Urinary bladder (tissue), 4 donors: ENCODE measurements around the gene PHRF1. TPM values are rescaled to one million over a fixed set of nuclear protein-coding genes. Genes with fewer than 3 reads are reported as not detected.

ENCODE experiments used
- DNase-seq: peaks from one replicate; pipeline ENCODE4 v3.0.0-alpha.2; 2015; ENCODE audit errors: extremely low spot score
- H3K27ac ChIP-seq: one replicate; pipeline ENCODE4 v1.5.1; 2013; ENCODE audit warnings: low read depth, mild to moderate bottlenecking, moderate library complexity
- H3K36me3 ChIP-seq: one replicate; pipeline ENCODE4 v1.6.1; 2013; ENCODE audit warnings: mild to moderate bottlenecking, moderate library complexity; ENCODE audit not compliant: insufficient read depth
- H3K4me1 ChIP-seq: one replicate; pipeline ENCODE4 v1.6.1; 2013; ENCODE audit warnings: mild to moderate bottlenecking, moderate library complexity; ENCODE audit not compliant: insufficient read depth
- H3K4me3 ChIP-seq: one replicate; pipeline ENCODE4 v1.5.1; 2013; ENCODE audit warnings: low read depth, low read length
- WGBS: extraction: QIAGEN DNeasy Blood & Tissue Kit; methylation state at CpG from one replicate; pipeline ENCODE4 v1.1.7; 2013; 5-methylcytosine and 5-hydroxymethylcytosine counted together
- polyA plus RNA-seq: library from polyadenylated mRNA; stranded (reverse); fragments of 200-250 nt; gene quantifications from one replicate; pipeline ENCODE4 v1.2.3, GENCODE V29; 2013
- total RNA-seq: library from RNA; depleted of rRNA; stranded (reverse); fragments of >200 nt; gene quantifications from one replicate; pipeline ENCODE4 v1.2.3, GENCODE V29; 2014
- donor health status: healthy with polysubstance abuse.
- donor health status: healthy.

PHRF1 gene
- total RNA-seq (16.5 TPM), polyA plus RNA-seq (21.1 TPM)

GRCh38 chr11:575996-576768 lies at the start of gene PHRF1:
TSS of gene PHRF1 (plus strand) at chr11:576470. CDS start at chr11:581513, 5,043 bp downstream.
- Histone ChIP-seq H3K4me3 (peak within 1 kb of the TSS; percentile 99), H3K4me1 (peaks cover 3% of the 10 kb centered on the region), H3K27ac (peak within 1 kb of the TSS; percentile 92), H3K36me3 (peaks cover 2% of the 10 kb centered on the region)
- 1% methylated on average over 98 of the region's 99 CpGs for WGBS
- DNase-seq, result peak; percentile 88

- no peak for DNase-seq
- WGBS, result 80% methylated on average over 30 of the region's 30 CpGs
- Histone ChIP-seq H3K36me3 (peaks cover 7% of the 10 kb centered on the region), H3K4me3 (no peak overlapping the region), H3K4me1 (no peaks in the 10 kb centered on the region), H3K27ac (no peak overlapping the region)
Observed at GRCh38 chr11:528166-528814, 48.0 kb upstream of the PHRF1 start.

DNA sequence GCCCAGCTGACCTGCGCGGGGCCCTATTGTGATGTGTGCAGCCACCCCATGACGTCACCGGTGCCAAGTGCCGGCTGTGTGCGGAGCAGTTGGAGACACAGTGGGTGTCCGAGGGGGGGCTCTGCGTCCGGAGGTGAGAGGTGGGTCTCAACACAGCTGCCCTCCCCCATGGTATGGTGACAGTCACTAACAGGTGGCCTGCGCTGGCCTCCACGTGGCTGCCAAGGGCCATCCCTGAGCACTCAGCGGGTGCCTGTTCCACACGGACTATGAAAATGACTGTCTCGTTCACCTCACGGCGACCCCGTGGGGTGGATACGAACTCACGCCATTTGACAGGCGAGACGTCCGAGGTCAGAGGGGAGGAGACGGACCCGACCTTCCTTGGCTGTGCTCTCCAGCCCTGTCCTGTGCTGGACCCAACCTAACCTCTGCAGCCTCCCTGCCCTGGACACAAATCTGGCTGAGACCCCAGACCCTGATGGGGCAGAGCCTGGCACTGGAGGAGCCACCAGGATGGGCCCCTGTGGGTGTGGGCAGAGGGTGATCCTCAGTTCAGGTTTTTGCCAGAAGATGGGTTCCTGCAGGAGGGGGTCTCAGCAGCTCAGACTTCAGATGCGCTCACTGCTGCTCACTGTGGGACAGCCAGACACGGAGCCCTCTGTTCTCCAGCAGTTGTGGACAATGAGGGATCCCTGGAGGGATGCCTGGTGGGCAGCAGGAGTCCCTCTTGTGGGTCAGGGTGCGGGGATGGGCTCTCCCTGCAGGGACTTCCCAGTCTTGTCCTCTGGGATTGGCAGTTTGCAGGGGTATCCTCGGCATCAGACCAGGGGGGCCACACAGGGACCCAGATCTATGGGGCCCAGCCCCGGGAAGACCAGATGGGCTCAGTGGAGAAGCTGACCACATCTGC lies 47.2 kb upstream of the PHRF1 start:
- Histone ChIP-seq H3K27ac (no peak overlapping the region), H3K4me3 (no peak overlapping the region), H3K4me1 (no peaks in the 10 kb centered on the region), H3K36me3 (peaks cover 7% of the 10 kb centered on the region)
- DNase-seq, result no peak
- WGBS, result 71% methylated on average over 29 of the region's 29 CpGs

- Histone ChIP-seq H3K36me3 (peaks cover 7% of the 10 kb centered on the region), H3K4me3 (no peak overlapping the region), H3K27ac (no peak overlapping the region), H3K4me1 (no peaks in the 10 kb centered on the region)
- no peak for DNase-seq
- WGBS, result 78% methylated on average over 18 of the region's 18 CpGs
Observed at GRCh38 chr11:529728-530411, 46.4 kb upstream of the PHRF1 start.

DNA sequence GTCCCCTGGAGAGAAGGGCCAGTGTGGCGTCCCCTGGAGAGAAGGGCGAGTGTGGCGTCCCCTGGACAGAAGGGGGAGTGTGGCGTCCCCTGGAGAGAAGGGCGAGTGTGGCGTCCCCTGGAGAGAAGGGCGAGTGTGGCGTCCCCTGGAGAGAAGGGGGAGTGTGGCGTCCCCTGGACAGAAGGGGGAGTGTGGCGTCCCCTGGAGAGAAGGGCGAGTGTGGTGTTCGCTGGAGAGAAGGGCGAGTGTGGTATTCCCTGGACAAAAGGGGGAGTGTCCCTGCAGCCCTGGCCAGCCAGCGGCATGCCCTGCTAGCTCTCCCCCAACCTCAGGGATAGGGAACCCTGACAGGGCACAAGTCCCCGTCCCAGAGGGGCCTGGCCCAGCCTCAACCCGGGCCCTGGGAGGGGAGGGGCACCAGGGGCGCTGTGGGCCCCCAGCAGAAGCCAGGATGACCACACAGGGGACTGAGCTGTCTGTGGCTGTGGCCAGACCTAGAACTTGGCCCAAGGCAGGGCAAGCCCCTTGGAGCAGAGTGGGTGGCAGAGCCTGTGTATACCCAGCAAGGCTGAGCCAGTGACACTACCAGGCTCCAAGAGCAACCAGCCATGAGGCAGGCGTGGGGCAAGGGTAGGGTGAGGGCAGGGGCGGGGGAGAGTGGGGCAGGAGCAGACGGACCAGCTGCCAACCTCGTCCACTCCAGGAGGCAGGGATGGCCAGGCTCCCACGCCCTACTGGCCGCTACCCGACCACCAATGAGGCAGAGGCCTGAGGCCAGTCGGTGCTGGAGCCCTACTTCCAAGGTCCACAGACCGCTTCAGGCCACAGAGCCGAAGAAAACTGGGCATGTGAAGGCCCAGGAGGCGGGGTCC lies 45.1 kb upstream of the PHRF1 start:
- DNase-seq, result no peak
- no peaks in the 10 kb centered on the region for H3K4me1 ChIP-seq
- 85% methylated on average over 28 of the region's 28 CpGs for WGBS
- H3K4me3 ChIP-seq, result no peak overlapping the region
- peaks cover 7% of the 10 kb centered on the region for H3K36me3 ChIP-seq
- no peak overlapping the region for H3K27ac ChIP-seq

DNA sequence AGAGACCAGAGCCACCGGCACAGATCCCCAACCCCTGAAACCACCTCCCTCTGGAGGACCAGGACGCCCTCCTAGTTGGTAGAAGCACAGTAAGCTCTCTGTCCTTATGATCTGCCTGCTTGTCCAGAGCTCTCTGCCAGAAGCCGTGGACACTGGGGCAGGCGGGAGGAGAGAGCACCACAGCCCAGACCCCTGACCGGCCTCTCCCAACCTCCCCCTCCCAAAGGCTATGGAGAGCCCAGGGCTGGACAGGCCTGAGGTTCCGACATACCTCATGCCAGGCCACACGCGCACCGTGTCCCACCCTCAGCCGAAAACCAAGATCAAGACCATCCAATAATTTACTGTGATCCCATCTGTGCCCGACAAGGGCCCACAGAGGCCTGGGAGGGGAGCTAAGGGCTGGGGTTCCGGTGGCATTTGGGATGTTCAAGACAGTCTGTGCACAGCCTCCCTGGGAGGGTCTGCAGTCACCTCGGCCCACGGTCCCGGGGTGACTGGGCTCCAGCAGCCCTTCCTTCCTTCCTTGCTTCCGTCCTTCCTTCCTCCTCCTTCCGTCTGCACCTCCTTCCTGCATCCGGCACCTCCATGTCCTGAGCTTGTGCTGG lies 44.2 kb upstream of the PHRF1 start:
- no peak overlapping the region for H3K4me3 ChIP-seq
- no peak overlapping the region for H3K27ac ChIP-seq
- no peaks in the 10 kb centered on the region for H3K4me1 ChIP-seq
- WGBS, result 90% methylated on average over 18 of the region's 18 CpGs
- peaks cover 7% of the 10 kb centered on the region for H3K36me3 ChIP-seq
- no peak for DNase-seq

DNA sequence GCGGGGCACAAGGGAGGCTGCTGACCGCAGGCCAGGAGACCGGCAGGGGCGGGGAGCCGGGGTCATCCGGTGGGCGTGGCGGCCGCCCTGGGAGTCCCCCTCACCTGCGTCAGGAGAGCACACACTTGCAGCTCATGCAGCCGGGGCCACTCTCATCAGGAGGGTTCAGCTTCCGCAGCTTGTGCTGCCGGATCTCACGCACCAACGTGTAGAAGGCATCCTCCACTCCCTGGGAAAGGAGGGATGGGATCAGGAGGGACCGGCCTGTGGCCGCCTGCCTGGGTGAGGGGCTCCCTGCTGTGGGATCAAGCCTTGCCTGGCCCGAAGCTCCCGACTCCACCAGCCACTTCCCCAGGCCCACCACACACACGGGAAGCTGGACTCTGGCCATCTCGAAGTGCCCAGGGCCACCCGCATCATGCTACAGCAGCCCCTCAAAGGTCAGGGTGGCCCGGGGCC lies 43.7 kb upstream of the PHRF1 start:
- DNase-seq, result no peak
- H3K27ac ChIP-seq, result no peak overlapping the region
- WGBS, result 87% methylated on average over 23 of the region's 23 CpGs

GRCh38 chr11:532986-533585 lies 43.2 kb upstream of the PHRF1 start:
- H3K4me3 ChIP-seq, result no peak overlapping the region
- peaks cover 7% of the 10 kb centered on the region for H3K36me3 ChIP-seq
- H3K4me1 ChIP-seq, result no peaks in the 10 kb centered on the region
- 92% methylated on average over 33 of the region's 33 CpGs for WGBS
- no peak for DNase-seq
- H3K27ac ChIP-seq, result no peak overlapping the region

More for the DNA sequence above, 43.7 kb upstream of the PHRF1 start:
- Histone ChIP-seq H3K4me1 (no peaks in the 10 kb centered on the region), H3K36me3 (peaks cover 7% of the 10 kb centered on the region), H3K4me3 (no peak overlapping the region)

- peaks cover 7% of the 10 kb centered on the region for H3K36me3 ChIP-seq
- no peak overlapping the region for H3K27ac ChIP-seq
- WGBS, result 94% methylated on average over 37 of the region's 37 CpGs
- no peaks in the 10 kb centered on the region for H3K4me1 ChIP-seq
- H3K4me3 ChIP-seq, result peak overlapping the region; percentile 86
- no peak for DNase-seq
Observed at GRCh38 chr11:533586-534395, 42.5 kb upstream of the PHRF1 start.

DNA sequence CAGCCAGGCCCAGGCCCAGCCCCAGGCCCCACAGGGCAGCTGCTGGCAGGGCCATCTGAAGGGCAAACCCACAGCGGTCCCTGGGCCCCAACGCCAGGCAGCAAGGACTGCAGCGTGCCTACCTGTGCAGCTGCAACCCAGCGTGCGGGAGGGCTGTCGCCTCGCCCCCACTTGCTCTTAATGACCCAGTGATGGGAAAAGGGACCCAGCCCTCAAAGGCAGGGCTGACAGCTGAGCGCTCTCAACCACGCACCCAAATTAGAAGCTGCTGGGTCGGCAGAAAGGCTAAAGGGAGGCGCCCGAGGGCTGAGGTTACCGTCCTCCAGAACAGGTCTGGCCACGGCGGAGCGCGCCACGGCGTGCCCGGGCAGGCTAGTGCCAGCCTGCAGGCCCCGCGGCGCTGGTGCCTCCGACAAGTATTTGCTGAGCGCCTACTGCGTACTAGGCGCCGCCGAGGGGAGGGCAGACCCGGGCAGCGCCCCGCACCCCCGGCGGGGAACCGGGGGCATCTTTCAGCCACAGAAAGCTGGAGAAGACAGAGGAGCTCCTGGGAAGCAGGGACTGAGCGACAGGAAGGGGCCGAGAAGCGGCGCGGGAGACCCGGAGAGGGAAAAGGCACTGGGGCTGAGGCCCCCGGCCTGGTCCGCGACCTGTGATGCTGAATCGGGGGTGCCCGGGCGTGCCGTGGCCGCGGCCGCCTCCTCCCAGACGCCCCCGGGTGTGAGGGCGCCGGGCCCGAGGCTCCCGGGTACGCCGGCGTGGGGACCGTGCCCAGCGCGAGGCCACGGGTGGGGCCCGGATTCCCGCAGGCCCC lies 41.7 kb upstream of the PHRF1 start:
- Histone ChIP-seq H3K36me3 (peaks cover 7% of the 10 kb centered on the region), H3K27ac (peak overlapping the region; percentile 87), H3K4me1 (no peaks in the 10 kb centered on the region), H3K4me3 (peak overlapping the region; percentile 86)
- WGBS, result 9% methylated on average over 66 of the region's 66 CpGs
- no peak for DNase-seq

DNA sequence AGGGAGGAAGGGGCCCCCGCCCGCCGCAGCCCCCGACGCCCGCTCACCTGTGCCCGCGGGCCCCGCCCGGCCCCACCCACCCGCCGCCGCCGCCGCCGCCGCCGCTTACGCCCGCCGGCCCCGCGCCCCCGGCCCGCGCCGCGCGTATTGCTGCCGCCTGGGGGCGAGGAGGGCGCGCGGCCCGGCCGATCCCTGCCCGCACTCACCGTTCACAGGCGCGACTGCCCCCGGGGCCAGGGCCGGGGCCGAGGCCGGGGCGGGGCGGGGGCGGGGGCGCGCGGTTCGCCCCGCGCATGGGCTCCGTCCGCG lies 41.1 kb upstream of the PHRF1 start:
- WGBS, result 2% methylated on average over 49 of the region's 56 CpGs
- H3K4me3 ChIP-seq, result peak overlapping the region; percentile 86
- no peaks in the 10 kb centered on the region for H3K4me1 ChIP-seq
- H3K27ac ChIP-seq, result peak overlapping the region; percentile 87
- peaks cover 7% of the 10 kb centered on the region for H3K36me3 ChIP-seq
- no peak for DNase-seq
